Inflammatory macrophage treated with lipopolysaccharide for 1 hour (primary cell): ENCODE measurements around the gene CARMIL1.
"Not testable (repeated sequence)": the region's sequence is repeated elsewhere in the genome, so short reads cannot be mapped to it uniquely, and the experiment has no call there.

Experiments
- DNase-seq, 2 donors: peaks; one replicate each; pipeline ENCODE4 v3.0.0-alpha.2; 2020 to 2022

Gene CARMIL1

GRCh38 chr6:25586119-25586518, 306.9 kb downstream of the CARMIL1 start:
- DNase-seq: not testable (repeated sequence)

- no peak for DNase-seq
These were observed 307.8 kb downstream of the CARMIL1 start for GRCh38 chr6:25586927-25587326.

- DNase-seq: no peak
These were observed 311.8 kb downstream of the CARMIL1 start for GRCh38 chr6:25590986-25591385.

- DNase-seq: no peak
These were observed 318.0 kb downstream of the CARMIL1 start for GRCh38 chr6:25596928-25597818.

GRCh38 chr6:25599516-25600085, 320.4 kb downstream of the CARMIL1 start:
- DNase-seq: no peak

- peak; percentile 29 to 73 for DNase-seq
These were observed 322.9 kb downstream of the CARMIL1 start for GRCh38 chr6:25601800-25602673.

- no peak for DNase-seq
These were observed 323.5 kb downstream of the CARMIL1 start for GRCh38 chr6:25602674-25602982.

- no peak for DNase-seq
These were observed 324.1 kb downstream of the CARMIL1 start for GRCh38 chr6:25603251-25603650.

- no peak for DNase-seq
These were observed 327.0 kb downstream of the CARMIL1 start for GRCh38 chr6:25606151-25606550.

- no peak for DNase-seq
These were observed 329.5 kb downstream of the CARMIL1 start for GRCh38 chr6:25608558-25609174.

GRCh38 chr6:25612666-25613065, 333.5 kb downstream of the CARMIL1 start:
- DNase-seq: no peak

GRCh38 chr6:25613415-25613814, 334.2 kb downstream of the CARMIL1 start:
- DNase-seq: no peak

GRCh38 chr6:25614052-25614451, 334.9 kb downstream of the CARMIL1 start:
- DNase-seq: no peak

- no peak for DNase-seq
These were observed 336.3 kb downstream of the CARMIL1 start for GRCh38 chr6:25615471-25615870.

GRCh38 chr6:25617997-25618396, 338.8 kb downstream of the CARMIL1 start:
- DNase-seq: peak in 1 of 2 donors; percentile 8

- no peak for DNase-seq
These were observed 340.0 kb downstream of the CARMIL1 start for GRCh38 chr6:25619217-25619616.

GRCh38 chr6:25620391-25620790, 341.2 kb downstream of the CARMIL1 start:
- no peak for DNase-seq

- DNase-seq: no peak
These were observed 343.9 kb downstream of the CARMIL1 start for GRCh38 chr6:25623065-25623464.

GRCh38 chr6:25623879-25624278, 344.7 kb downstream of the CARMIL1 start:
- no peak for DNase-seq

GRCh38 chr6:25627001-25627400, 347.8 kb downstream of the CARMIL1 start:
- no peak for DNase-seq

- DNase-seq: no peak
These were observed 349.5 kb downstream of the CARMIL1 start for GRCh38 chr6:25628471-25629197.

- no peak for DNase-seq
These were observed 350.0 kb downstream of the CARMIL1 start for GRCh38 chr6:25629198-25629576.
